ENCODE results near the gene ZNF17. TPM values are rescaled to one million over a fixed set of nuclear protein-coding genes. Genes with fewer than 3 reads are reported as not detected.

The ZNF17 gene
- total RNA-seq, 1 experiment from 2014 or later = 14.7 TPM

GRCh38 chr19:57466489-57466888, 55.5 kb downstream of the ZNF17 start:
- H3K27me3 Mint-ChIP-seq (ENCODE audit: unreplicated experiment) = no peaks in the 10 kb centered on the region
- no TSS peak for BruUV-seq (replicated peaks)

More at GRCh38 chr19:57466489-57466888, 55.5 kb downstream of the ZNF17 start:
- CTCF ChIA-PET = no interaction called here
- TF ChIP-seq, protein P1, sequence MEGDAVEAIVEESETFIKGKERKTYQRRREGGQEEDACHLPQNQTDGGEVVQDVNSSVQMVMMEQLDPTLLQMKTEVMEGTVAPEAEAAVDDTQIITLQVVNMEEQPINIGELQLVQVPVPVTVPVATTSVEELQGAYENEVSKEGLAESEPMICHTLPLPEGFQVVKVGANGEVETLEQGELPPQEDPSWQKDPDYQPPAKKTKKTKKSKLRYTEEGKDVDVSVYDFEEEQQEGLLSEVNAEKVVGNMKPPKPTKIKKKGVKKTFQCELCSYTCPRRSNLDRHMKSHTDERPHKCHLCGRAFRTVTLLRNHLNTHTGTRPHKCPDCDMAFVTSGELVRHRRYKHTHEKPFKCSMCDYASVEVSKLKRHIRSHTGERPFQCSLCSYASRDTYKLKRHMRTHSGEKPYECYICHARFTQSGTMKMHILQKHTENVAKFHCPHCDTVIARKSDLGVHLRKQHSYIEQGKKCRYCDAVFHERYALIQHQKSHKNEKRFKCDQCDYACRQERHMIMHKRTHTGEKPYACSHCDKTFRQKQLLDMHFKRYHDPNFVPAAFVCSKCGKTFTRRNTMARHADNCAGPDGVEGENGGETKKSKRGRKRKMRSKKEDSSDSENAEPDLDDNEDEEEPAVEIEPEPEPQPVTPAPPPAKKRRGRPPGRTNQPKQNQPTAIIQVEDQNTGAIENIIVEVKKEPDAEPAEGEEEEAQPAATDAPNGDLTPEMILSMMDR (IDR thresholded peaks at IDR 0.05; ENCODE audit: unreplicated experiment) = no peak
- H3K4me3 Mint-ChIP-seq (ENCODE audit: low read depth, unreplicated experiment) = no peak overlapping the region
- no peak overlapping the region for H3K27ac Mint-ChIP-seq (ENCODE audit: unreplicated experiment)
- H3K4me1 Mint-ChIP-seq (ENCODE audit: low read depth, unreplicated experiment) = no peaks in the 10 kb centered on the region
- DNase-seq = no peak
- no peaks in the 10 kb centered on the region for H3K36me3 Mint-ChIP-seq (ENCODE audit: insufficient read depth, unreplicated experiment)
- H3K9me3 Mint-ChIP-seq (ENCODE audit: low read depth, unreplicated experiment) = peaks cover 31% of the 10 kb centered on the region
- intact Hi-C loops (cut with micrococcal nuclease; ENCODE audit: unreplicated experiment) = no loop called here

Other genes starting within 250 kb of the ZNF17 start
- not detected in 2 replicates for gene DUXA, start 243.7 kb upstream of the ZNF17 start, total RNA-seq (2022)
- gene ZNF264, start 219.7 kb upstream of the ZNF17 start, total RNA-seq (2022) = 28.7 and 29.0 TPM in 2 replicates
- gene AURKC, start 180.1 kb upstream of the ZNF17 start, total RNA-seq (2022) = 0.83 and 1.3 TPM in 2 replicates
- gene ZNF805, start 170.5 kb upstream of the ZNF17 start, total RNA-seq (2022) = 13.8 and 14.1 TPM in 2 replicates
- gene ZNF460, start 130.7 kb upstream of the ZNF17 start, total RNA-seq (2022) = 68.2 and 74.8 TPM in 2 replicates
- 8.5 and 9.0 TPM in 2 replicates for gene ZNF543, start 90.7 kb upstream of the ZNF17 start, total RNA-seq (2022)
- gene ZNF304, start 59.9 kb upstream of the ZNF17 start, total RNA-seq (2022) = 6.2 and 6.5 TPM in 2 replicates
- 11.7 and 16.3 TPM in 2 replicates for gene TRAPPC2B, start 47.6 kb upstream of the ZNF17 start, total RNA-seq (2022)
- 7.2 and 7.7 TPM in 2 replicates for gene ZNF547, start 47.6 kb upstream of the ZNF17 start, total RNA-seq (2022)
- 20.3 and 23.0 TPM in 2 replicates for gene ZNF548, start 21.3 kb upstream of the ZNF17 start, total RNA-seq (2022)
- 20.4 and 20.8 TPM in 2 replicates for gene ZNF749, start 24.2 kb downstream of the ZNF17 start, total RNA-seq (2022)
- 1.0 and 2.0 TPM in 2 replicates for gene VN1R1, start 46.0 kb downstream of the ZNF17 start, total RNA-seq (2022)
- 11.4 and 15.6 TPM in 2 replicates for gene ZNF772, start 66.4 kb downstream of the ZNF17 start, total RNA-seq (2022)
- gene ZNF419, start 76.6 kb downstream of the ZNF17 start, total RNA-seq (2022) = 17.9 and 19.6 TPM in 2 replicates
- 13.4 and 17.2 TPM in 2 replicates for gene ZNF773, start 88.8 kb downstream of the ZNF17 start, total RNA-seq (2022)
- gene ZNF549, start 116.2 kb downstream of the ZNF17 start, total RNA-seq (2022) = 6.4 and 7.1 TPM in 2 replicates
- 18.6 and 22.4 TPM in 2 replicates for gene ZNF550, start 148.7 kb downstream of the ZNF17 start, total RNA-seq (2022)
- 6.1 and 6.6 TPM in 2 replicates for gene ZNF416, start 167.8 kb downstream of the ZNF17 start, total RNA-seq (2022)
- gene ZIK1, start 173.0 kb downstream of the ZNF17 start, total RNA-seq (2022) = not detected in 2 replicates
- 8.2 and 10.4 TPM in 2 replicates for gene ZNF530, start 188.7 kb downstream of the ZNF17 start, total RNA-seq (2022)
- 11.4 and 13.2 TPM in 2 replicates for gene ZNF134, start 203.1 kb downstream of the ZNF17 start, total RNA-seq (2022)
- gene ZNF211, start 222.0 kb downstream of the ZNF17 start, total RNA-seq (2022) = 10.2 and 11.0 TPM in 2 replicates